ENCODE measurements around the gene KRT77.

Gene KRT77

GRCh38 chr12:52691076-52691840, 12.1 kb downstream of the KRT77 start:
- Histone ChIP-seq H3K27me3 (ENCODE audit: control insufficient read depth, insufficient read depth, low read length) (peaks cover 76% of the 10 kb centered on the region), H3K9me3 (replicated peaks; ENCODE audit: low read length) (no peaks in the 10 kb centered on the region)

GRCh38 chr12:52690351-52691075, 12.8 kb downstream of the KRT77 start:
- Histone ChIP-seq H3K9ac (ENCODE audit: low read depth, low read length) (no peak overlapping the region), H3K4me1 (ENCODE audit: control insufficient read depth, insufficient read depth, low read length) (no peaks in the 10 kb centered on the region), H3K4me2 (ENCODE audit: low read length) (no peak overlapping the region), H3K36me3 (ENCODE audit: insufficient read depth, low read length) (no peaks in the 10 kb centered on the region), H3K9me3 (replicated peaks; ENCODE audit: low read length) (no peaks in the 10 kb centered on the region), H3K4me3 (ENCODE audit: low read length) (no peak overlapping the region), H3K27me3 (ENCODE audit: control insufficient read depth, insufficient read depth, low read length) (peaks cover 81% of the 10 kb centered on the region)

More at GRCh38 chr12:52691076-52691840, 12.1 kb downstream of the KRT77 start:
- H3K4me2 ChIP-seq (ENCODE audit: low read length) = peak overlapping the region; percentile 19
- H3K4me3 ChIP-seq (ENCODE audit: low read length) = no peak overlapping the region
- H3K9ac ChIP-seq (ENCODE audit: low read depth, low read length) = no peak overlapping the region
- H3K36me3 ChIP-seq (ENCODE audit: insufficient read depth, low read length) = no peaks in the 10 kb centered on the region
- no peaks in the 10 kb centered on the region for H3K4me1 ChIP-seq (ENCODE audit: control insufficient read depth, insufficient read depth, low read length)

GRCh38 chr12:52689936-52690335, 13.4 kb downstream of the KRT77 start:
- Histone ChIP-seq H3K9me3 (replicated peaks; ENCODE audit: low read length) (no peaks in the 10 kb centered on the region), H3K4me3 (ENCODE audit: low read length) (no peak overlapping the region), H3K4me2 (ENCODE audit: low read length) (no peak overlapping the region), H3K36me3 (ENCODE audit: insufficient read depth, low read length) (no peaks in the 10 kb centered on the region), H3K9ac (ENCODE audit: low read depth, low read length) (no peak overlapping the region), H3K4me1 (ENCODE audit: control insufficient read depth, insufficient read depth, low read length) (no peaks in the 10 kb centered on the region), H3K27me3 (ENCODE audit: control insufficient read depth, insufficient read depth, low read length) (peaks cover 79% of the 10 kb centered on the region)

GRCh38 chr12:52689239-52689638, 14.1 kb downstream of the KRT77 start:
- H3K9me3 ChIP-seq (replicated peaks; ENCODE audit: low read length) = no peaks in the 10 kb centered on the region
- no peaks in the 10 kb centered on the region for H3K4me1 ChIP-seq (ENCODE audit: control insufficient read depth, insufficient read depth, low read length)
- no peak overlapping the region for H3K4me3 ChIP-seq (ENCODE audit: low read length)
- H3K36me3 ChIP-seq (ENCODE audit: insufficient read depth, low read length) = no peaks in the 10 kb centered on the region
- no peak overlapping the region for H3K9ac ChIP-seq (ENCODE audit: low read depth, low read length)
- H3K27me3 ChIP-seq (ENCODE audit: control insufficient read depth, insufficient read depth, low read length) = peaks cover 79% of the 10 kb centered on the region
- no peak overlapping the region for H3K4me2 ChIP-seq (ENCODE audit: low read length)

GRCh38 chr12:52688481-52688880, 14.8 kb downstream of the KRT77 start:
- H3K4me1 ChIP-seq (ENCODE audit: control insufficient read depth, insufficient read depth, low read length) = no peaks in the 10 kb centered on the region
- H3K4me2 ChIP-seq (ENCODE audit: low read length) = no peak overlapping the region
- H3K27me3 ChIP-seq (ENCODE audit: control insufficient read depth, insufficient read depth, low read length) = peaks cover 87% of the 10 kb centered on the region
- no peaks in the 10 kb centered on the region for H3K36me3 ChIP-seq (ENCODE audit: insufficient read depth, low read length)
- H3K9me3 ChIP-seq (replicated peaks; ENCODE audit: low read length) = no peaks in the 10 kb centered on the region
- H3K9ac ChIP-seq (ENCODE audit: low read depth, low read length) = no peak overlapping the region
- no peak overlapping the region for H3K4me3 ChIP-seq (ENCODE audit: low read length)

- H3K27me3 ChIP-seq (ENCODE audit: control insufficient read depth, insufficient read depth, low read length) = peaks cover 86% of the 10 kb centered on the region
- no peaks in the 10 kb centered on the region for H3K4me1 ChIP-seq (ENCODE audit: control insufficient read depth, insufficient read depth, low read length)
- H3K4me2 ChIP-seq (ENCODE audit: low read length) = no peak overlapping the region
- no peak overlapping the region for H3K9ac ChIP-seq (ENCODE audit: low read depth, low read length)
- H3K36me3 ChIP-seq (ENCODE audit: insufficient read depth, low read length) = no peaks in the 10 kb centered on the region
- no peak overlapping the region for H3K4me3 ChIP-seq (ENCODE audit: low read length)
- no peaks in the 10 kb centered on the region for H3K9me3 ChIP-seq (replicated peaks; ENCODE audit: low read length)
Observed at GRCh38 chr12:52687497-52688385, 15.6 kb downstream of the KRT77 start.

- no peaks in the 10 kb centered on the region for H3K36me3 ChIP-seq (ENCODE audit: insufficient read depth, low read length)
- no peak overlapping the region for H3K4me2 ChIP-seq (ENCODE audit: low read length)
- no peak overlapping the region for H3K9ac ChIP-seq (ENCODE audit: low read depth, low read length)
- H3K27me3 ChIP-seq (ENCODE audit: control insufficient read depth, insufficient read depth, low read length) = peaks cover 86% of the 10 kb centered on the region
- H3K4me1 ChIP-seq (ENCODE audit: control insufficient read depth, insufficient read depth, low read length) = no peaks in the 10 kb centered on the region
- no peaks in the 10 kb centered on the region for H3K9me3 ChIP-seq (replicated peaks; ENCODE audit: low read length)
- H3K4me3 ChIP-seq (ENCODE audit: low read length) = no peak overlapping the region
Observed at GRCh38 chr12:52686756-52687487, 16.4 kb downstream of the KRT77 start.

GRCh38 chr12:52686063-52686462, 17.3 kb downstream of the KRT77 start:
- no peak overlapping the region for H3K4me3 ChIP-seq (ENCODE audit: low read length)
- H3K36me3 ChIP-seq (ENCODE audit: insufficient read depth, low read length) = no peaks in the 10 kb centered on the region
- H3K27me3 ChIP-seq (ENCODE audit: control insufficient read depth, insufficient read depth, low read length) = peaks cover 82% of the 10 kb centered on the region
- no peak overlapping the region for H3K9ac ChIP-seq (ENCODE audit: low read depth, low read length)
- no peak overlapping the region for H3K4me2 ChIP-seq (ENCODE audit: low read length)
- no peaks in the 10 kb centered on the region for H3K4me1 ChIP-seq (ENCODE audit: control insufficient read depth, insufficient read depth, low read length)
- no peaks in the 10 kb centered on the region for H3K9me3 ChIP-seq (replicated peaks; ENCODE audit: low read length)

- Histone ChIP-seq H3K36me3 (ENCODE audit: insufficient read depth, low read length) (no peaks in the 10 kb centered on the region), H3K9me3 (replicated peaks; ENCODE audit: low read length) (no peaks in the 10 kb centered on the region), H3K4me3 (ENCODE audit: low read length) (no peak overlapping the region), H3K9ac (ENCODE audit: low read depth, low read length) (no peak overlapping the region), H3K4me2 (ENCODE audit: low read length) (no peak overlapping the region), H3K27me3 (ENCODE audit: control insufficient read depth, insufficient read depth, low read length) (peaks cover 82% of the 10 kb centered on the region), H3K4me1 (ENCODE audit: control insufficient read depth, insufficient read depth, low read length) (no peaks in the 10 kb centered on the region)
Observed at GRCh38 chr12:52685406-52685890, 17.9 kb downstream of the KRT77 start.

GRCh38 chr12:52684431-52684830, 18.9 kb downstream of the KRT77 start:
- no peak overlapping the region for H3K9ac ChIP-seq (ENCODE audit: low read depth, low read length)
- peaks cover 80% of the 10 kb centered on the region for H3K27me3 ChIP-seq (ENCODE audit: control insufficient read depth, insufficient read depth, low read length)
- H3K4me1 ChIP-seq (ENCODE audit: control insufficient read depth, insufficient read depth, low read length) = no peaks in the 10 kb centered on the region
- no peaks in the 10 kb centered on the region for H3K9me3 ChIP-seq (replicated peaks; ENCODE audit: low read length)
- no peaks in the 10 kb centered on the region for H3K36me3 ChIP-seq (ENCODE audit: insufficient read depth, low read length)
- H3K4me3 ChIP-seq (ENCODE audit: low read length) = no peak overlapping the region
- H3K4me2 ChIP-seq (ENCODE audit: low read length) = no peak overlapping the region

All from skeletal muscle satellite cell (primary cell).